ENCODE measurements around the gene STX1B. TPM values are rescaled to one million over a fixed set of nuclear protein-coding genes. Genes with fewer than 3 reads are reported as not detected.

STX1B gene
- polyA plus RNA-seq, 1 experiment, result 1.5 TPM

- H3K36me3 ChIP-seq (ENCODE audit: control insufficient read depth, insufficient read depth, low read length), result peaks cover 32% of the 10 kb centered on the region
- POLR2A ChIA-PET, result no interaction called here
- CTCF ChIA-PET, result interaction anchor here (1.0 to 1.7 kb wide), 3 partner anchors 10 to 60 kb away, joined by 3 to 5 read pairs (median 4); partner anchors contain the start of genes STX4, ZNF646 and ZNF668
- H3K4me3 ChIP-seq (ENCODE audit: low read depth, low read length), result no peak overlapping the region
- H3K27me3 ChIP-seq (ENCODE audit: control insufficient read depth, insufficient read depth, low read length), result no peaks in the 10 kb centered on the region
- DNase-seq (ENCODE audit: low read depth), result no peak
- TF ChIP-seq CTCF (IDR thresholded peaks at IDR 0.05; ENCODE audit: insufficient read depth, low read depth, low read length), result no peak
Measured at GRCh38 chr16:31043352-31043751, 32.9 kb upstream of the STX1B start.

GRCh38 chr16:31042866-31043265 lies 32.4 kb upstream of the STX1B start:
- DNase-seq (ENCODE audit: low read depth), result no peak
- no peak overlapping the region for H3K4me3 ChIP-seq (ENCODE audit: low read depth, low read length)
- ChIA-PET CTCF (interaction anchor here (0.8 to 1.7 kb wide), 6 partner anchors 8 to 99 kb away, joined by 3 to 5 read pairs (median 4); partner anchors contain the start of gene STX4), POLR2A (no interaction called here)
- no peak for TF ChIP-seq CTCF (IDR thresholded peaks at IDR 0.05; ENCODE audit: insufficient read depth, low read depth, low read length)
- H3K27me3 ChIP-seq (ENCODE audit: control insufficient read depth, insufficient read depth, low read length), result no peaks in the 10 kb centered on the region
- H3K36me3 ChIP-seq (ENCODE audit: control insufficient read depth, insufficient read depth, low read length), result peaks cover 37% of the 10 kb centered on the region

GRCh38 chr16:31038993-31039392 lies 28.6 kb upstream of the STX1B start:
- Histone ChIP-seq H3K27me3 (ENCODE audit: control insufficient read depth, insufficient read depth, low read length) (no peaks in the 10 kb centered on the region), H3K36me3 (ENCODE audit: control insufficient read depth, insufficient read depth, low read length) (peaks cover 48% of the 10 kb centered on the region), H3K4me3 (ENCODE audit: low read depth, low read length) (no peak overlapping the region)
- ChIA-PET POLR2A (no interaction called here), CTCF (no interaction called here)
- TF ChIP-seq CTCF (IDR thresholded peaks at IDR 0.05; ENCODE audit: insufficient read depth, low read depth, low read length), result no peak
- DNase-seq (ENCODE audit: low read depth), result no peak

- CTCF ChIA-PET, result interaction anchor here (0.8 kb wide), 1 partner anchor 10 kb away, joined by 4 read pairs; no protein-coding TSS in a partner anchor
- Histone ChIP-seq H3K27me3 (ENCODE audit: control insufficient read depth, insufficient read depth, low read length) (no peaks in the 10 kb centered on the region), H3K4me3 (ENCODE audit: low read depth, low read length) (no peak overlapping the region), H3K36me3 (ENCODE audit: control insufficient read depth, insufficient read depth, low read length) (peaks cover 39% of the 10 kb centered on the region)
- no peak for DNase-seq (ENCODE audit: low read depth)
- TF ChIP-seq CTCF (IDR thresholded peaks at IDR 0.05; ENCODE audit: insufficient read depth, low read depth, low read length), result no peak
- POLR2A ChIA-PET, result interaction anchor here (0.6 kb wide), 1 partner anchor 38 kb away, joined by 11 read pairs; no protein-coding TSS in a partner anchor
Measured at GRCh38 chr16:31036691-31037090, 26.3 kb upstream of the STX1B start.

GRCh38 chr16:31033709-31034492 lies 23.5 kb upstream of the STX1B start:
- no peak for TF ChIP-seq CTCF (IDR thresholded peaks at IDR 0.05; ENCODE audit: insufficient read depth, low read depth, low read length)
- CTCF ChIA-PET, result interaction anchor here (0.9 to 1.4 kb wide), 3 partner anchors 9 to 50 kb away, joined by 3 to 5 read pairs (median 3); no protein-coding TSS in a partner anchor
- Histone ChIP-seq H3K27me3 (ENCODE audit: control insufficient read depth, insufficient read depth, low read length) (no peaks in the 10 kb centered on the region), H3K36me3 (ENCODE audit: control insufficient read depth, insufficient read depth, low read length) (peaks cover 22% of the 10 kb centered on the region), H3K4me3 (ENCODE audit: low read depth, low read length) (peak overlapping the region; percentile 74)
- POLR2A ChIA-PET, result interaction anchor here (0.6 kb wide), 1 partner anchor 59 kb away, joined by 5 read pairs; no protein-coding TSS in a partner anchor
- DNase-seq (ENCODE audit: low read depth), result peak; percentile 17
